Stimulated activated memory B cell treated with anti-CD40 and anti-IgM and Interleukin-4, amounts not matched to agents 10 μg/mL and 1 μg/mL and 100 μg/mL, for 72 hours (primary cell): ENCODE results near the gene GNAI2.
"Not testable (repeated sequence)": the region's sequence is repeated elsewhere in the genome, so short reads cannot be mapped to it uniquely, and the experiment has no call there.

Source experiments
- ATAC-seq: fragments of 150-1000 bp; cut with Tn5 transposase; 2 replicates; pipeline ENCODE4 v1.10.0; 2021
- H3K27ac Mint-ChIP-seq: one replicate; pipeline ENCODE4 v1.8.0; 2022; ENCODE audit warnings: mild to moderate bottlenecking, mixed read lengths
- H3K27me3 Mint-ChIP-seq: one replicate; pipeline ENCODE4 v1.8.0; 2022; ENCODE audit warnings: mixed read lengths
- H3K36me3 Mint-ChIP-seq: one replicate; pipeline ENCODE4 v1.8.0; 2022; ENCODE audit warnings: mixed read lengths
- H3K4me1 Mint-ChIP-seq: one replicate; pipeline ENCODE4 v1.8.0; 2022; ENCODE audit warnings: mixed read lengths
- H3K4me3 Mint-ChIP-seq: one replicate; pipeline ENCODE4 v1.8.0; 2022; ENCODE audit warnings: mild to moderate bottlenecking, moderate library complexity, mixed read lengths
- H3K9me3 Mint-ChIP-seq: one replicate; pipeline ENCODE4 v1.8.0; 2022; ENCODE audit warnings: mixed read lengths

The GNAI2 gene

GRCh38 chr3:50201573-50202315 is 34.3 kb upstream of the GNAI2 start:
- H3K36me3 Mint-ChIP-seq: no peaks in the 10 kb centered on the region
- H3K4me1 Mint-ChIP-seq: no peaks in the 10 kb centered on the region
- H3K27me3 Mint-ChIP-seq: peaks cover 73% of the 10 kb centered on the region
- no peak overlapping the region for H3K27ac Mint-ChIP-seq
- no peaks in the 10 kb centered on the region for H3K9me3 Mint-ChIP-seq
- ATAC-seq: no peak
- no peak overlapping the region for H3K4me3 Mint-ChIP-seq

DNA sequence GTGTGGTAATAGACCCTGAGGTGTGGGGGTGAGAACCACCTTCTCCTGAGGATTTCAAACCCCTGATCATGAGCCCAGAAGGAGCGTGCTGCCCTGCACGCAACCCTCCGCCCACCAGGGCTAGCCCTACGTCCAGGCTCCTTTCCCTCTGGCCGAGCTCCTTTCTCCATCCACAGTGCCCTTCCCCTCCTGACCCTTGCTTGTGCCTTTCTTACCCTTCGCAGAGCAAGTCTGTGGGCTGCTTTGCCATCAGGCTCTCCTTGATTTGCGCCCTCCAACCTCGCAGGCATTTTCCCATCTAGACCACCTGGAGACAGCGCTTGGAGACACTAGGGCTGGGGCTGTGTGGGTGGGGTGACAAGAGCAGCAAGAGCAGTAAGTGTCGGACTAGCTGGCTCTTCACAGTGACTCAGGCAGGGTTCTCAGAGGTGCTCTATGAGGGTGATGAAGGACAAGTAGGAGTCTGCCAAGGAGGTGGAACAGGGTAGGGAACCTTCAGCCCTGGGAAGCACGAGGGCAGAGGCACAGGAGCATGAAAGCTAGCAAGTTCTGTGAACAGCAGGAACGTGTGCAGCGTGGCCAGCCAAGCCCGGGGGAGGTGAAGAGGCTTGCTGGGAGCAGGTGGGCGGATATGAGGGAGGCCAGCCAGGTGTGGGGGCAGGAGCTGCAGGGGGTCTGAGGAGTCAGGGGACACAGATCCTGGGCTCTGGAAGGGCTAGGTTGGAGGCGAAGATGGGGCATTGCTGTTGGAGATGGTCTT is 33.5 kb upstream of the GNAI2 start:
- Mint-ChIP-seq H3K36me3 (no peaks in the 10 kb centered on the region), H3K27me3 (peaks cover 79% of the 10 kb centered on the region), H3K4me3 (no peak overlapping the region), H3K9me3 (no peaks in the 10 kb centered on the region), H3K4me1 (no peaks in the 10 kb centered on the region), H3K27ac (no peak overlapping the region)
- ATAC-seq: no peak

- no peaks in the 10 kb centered on the region for H3K9me3 Mint-ChIP-seq
- no peak for ATAC-seq
- H3K4me3 Mint-ChIP-seq: no peak overlapping the region
- H3K4me1 Mint-ChIP-seq: no peaks in the 10 kb centered on the region
- peaks cover 85% of the 10 kb centered on the region for H3K27me3 Mint-ChIP-seq
- H3K27ac Mint-ChIP-seq: no peak overlapping the region
- H3K36me3 Mint-ChIP-seq: no peaks in the 10 kb centered on the region
Observed at GRCh38 chr3:50203113-50203808, 32.7 kb upstream of the GNAI2 start.

DNA sequence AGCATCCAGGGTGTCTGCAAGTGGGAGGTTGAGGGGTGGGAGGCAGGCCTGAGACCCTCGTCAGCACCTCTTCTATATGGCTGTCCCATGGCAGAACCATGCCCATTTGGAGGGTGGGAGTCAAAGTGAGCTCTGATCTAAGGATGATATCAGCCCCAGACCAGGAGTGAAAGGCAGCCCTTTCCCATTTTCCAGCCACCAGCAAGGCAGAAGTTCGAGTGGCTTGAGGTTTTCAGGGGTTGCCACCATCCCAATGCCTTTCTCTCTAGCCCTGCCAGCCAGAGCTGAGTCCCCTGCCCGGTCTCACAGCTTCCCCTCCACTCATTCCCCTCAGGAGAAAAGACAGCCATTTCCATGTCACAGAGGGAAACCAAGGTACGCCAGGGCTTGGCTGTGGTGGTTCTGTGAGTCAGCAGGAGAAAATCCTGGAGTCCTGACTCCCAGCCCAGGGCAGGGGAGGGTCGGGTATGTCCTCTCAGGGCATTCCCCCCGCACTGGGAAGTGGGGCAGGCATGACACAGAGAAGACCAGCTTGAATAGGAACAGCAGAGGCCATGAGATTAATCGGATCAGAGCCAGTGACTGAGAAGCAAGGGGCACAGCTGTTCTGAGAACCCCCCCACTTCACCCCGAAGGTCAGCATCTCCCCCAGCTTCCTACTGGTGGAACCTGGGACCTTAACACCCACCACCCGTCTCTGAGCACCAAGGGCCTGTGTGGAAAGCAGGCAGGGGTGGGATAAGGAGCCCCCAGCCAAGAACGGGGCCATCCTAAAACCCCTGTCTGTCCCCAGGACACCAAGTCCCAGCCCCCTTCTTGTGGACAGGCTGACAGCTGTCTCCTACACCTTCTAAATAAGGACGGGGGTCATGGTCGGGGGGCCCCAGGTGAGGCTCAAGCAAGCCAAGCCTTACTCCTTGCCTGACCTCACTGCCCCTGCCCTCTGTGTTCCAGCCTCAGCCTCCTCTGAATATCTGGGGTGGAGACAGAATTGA is 31.9 kb upstream of the GNAI2 start:
- Mint-ChIP-seq H3K27ac (no peak overlapping the region), H3K4me1 (no peaks in the 10 kb centered on the region), H3K4me3 (no peak overlapping the region), H3K36me3 (no peaks in the 10 kb centered on the region), H3K27me3 (peaks cover 85% of the 10 kb centered on the region), H3K9me3 (no peaks in the 10 kb centered on the region)
- no peak for ATAC-seq

DNA sequence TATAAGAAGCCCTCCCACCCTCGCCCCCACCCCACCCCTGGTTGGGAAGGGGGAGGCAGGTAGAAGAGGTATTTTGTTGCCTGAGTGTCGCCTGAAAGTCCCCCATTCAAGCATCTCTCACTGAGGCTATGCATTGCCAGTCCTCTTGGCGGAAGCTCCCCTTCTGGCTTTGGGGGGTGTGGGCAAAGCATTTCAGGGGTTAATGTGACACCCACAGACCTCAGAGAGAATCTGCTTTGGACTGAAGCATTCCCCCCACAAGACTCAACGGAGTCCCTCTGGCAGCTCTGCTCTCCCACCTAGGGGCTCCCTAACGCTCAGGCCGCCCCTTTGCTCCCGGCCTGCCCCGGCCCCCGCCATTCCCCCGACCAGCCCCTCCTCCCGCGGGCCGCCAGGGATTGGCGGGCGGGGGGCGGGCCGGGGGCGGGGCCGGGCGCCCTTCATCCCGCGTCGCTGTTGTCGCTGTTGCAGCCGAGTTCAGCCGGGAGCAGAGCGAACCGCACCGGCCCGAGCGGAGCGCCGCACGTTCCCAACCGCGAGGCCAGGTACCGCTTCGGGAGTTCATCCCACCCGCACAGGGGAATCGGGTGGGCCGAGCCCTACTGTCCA is 31.1 kb upstream of the GNAI2 start, which contains the start of gene SLC38A3:
Gene SLC38A3 (plus strand): TSS at position 468 of the 609 bp plus-strand sequence. CDS start 8,929 bp downstream, outside the sequence.
- H3K4me1 Mint-ChIP-seq: no peaks in the 10 kb centered on the region
- H3K36me3 Mint-ChIP-seq: no peaks in the 10 kb centered on the region
- no peaks in the 10 kb centered on the region for H3K9me3 Mint-ChIP-seq
- peaks cover 84% of the 10 kb centered on the region for H3K27me3 Mint-ChIP-seq
- peak within 1 kb of the TSS; percentile 35 for H3K4me3 Mint-ChIP-seq
- no peak within 1 kb of the TSS for H3K27ac Mint-ChIP-seq
- ATAC-seq: no peak

DNA sequence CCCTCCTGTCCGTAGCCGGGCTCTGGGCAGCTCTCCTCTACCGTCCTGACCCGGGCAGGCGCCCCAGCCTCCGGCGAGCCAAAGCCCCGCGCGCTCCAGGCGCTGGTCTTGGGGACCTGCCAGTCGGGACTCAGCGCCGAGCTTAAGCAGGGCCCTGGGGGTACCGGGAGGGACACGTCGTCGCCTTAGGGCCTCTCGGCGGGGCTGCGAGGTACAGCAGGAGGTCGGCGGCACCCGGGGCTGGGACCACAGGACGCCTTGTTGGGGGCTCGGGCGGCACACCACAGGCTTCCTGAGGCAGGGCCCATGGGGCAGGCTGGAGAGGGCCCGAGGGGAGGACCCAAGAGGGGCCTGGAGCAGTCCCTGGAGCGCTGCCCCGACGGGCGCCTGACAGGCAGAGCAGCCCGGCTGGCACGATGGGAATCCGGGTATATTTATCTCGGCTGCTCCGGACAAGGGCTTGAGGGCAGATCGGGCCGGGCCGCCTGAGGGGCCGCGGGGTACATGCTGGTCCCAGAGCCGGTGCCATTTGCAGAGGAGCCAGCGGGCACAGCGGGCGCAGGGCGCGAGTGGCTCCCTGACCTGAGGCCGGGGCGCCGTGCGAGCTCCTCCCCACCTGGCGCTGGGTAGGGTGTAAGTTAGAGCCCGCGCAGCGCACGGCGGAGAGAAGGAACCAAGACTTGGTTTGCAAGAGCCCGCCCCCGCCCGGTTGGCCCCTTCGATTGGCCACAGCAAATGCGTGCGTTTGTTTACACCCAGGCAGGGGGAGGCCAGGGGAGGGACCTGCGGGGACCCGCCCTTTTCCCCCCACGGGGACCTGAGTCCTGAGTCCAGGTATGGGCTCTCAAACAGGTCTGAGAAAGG is 30.4 kb upstream of the GNAI2 start:
- H3K4me1 Mint-ChIP-seq: no peaks in the 10 kb centered on the region
- peak overlapping the region; percentile 35 for H3K4me3 Mint-ChIP-seq
- ATAC-seq: peak; percentile 56
- H3K27me3 Mint-ChIP-seq: peaks cover 80% of the 10 kb centered on the region
- no peak overlapping the region for H3K27ac Mint-ChIP-seq
- H3K9me3 Mint-ChIP-seq: no peaks in the 10 kb centered on the region
- H3K36me3 Mint-ChIP-seq: no peaks in the 10 kb centered on the region

DNA sequence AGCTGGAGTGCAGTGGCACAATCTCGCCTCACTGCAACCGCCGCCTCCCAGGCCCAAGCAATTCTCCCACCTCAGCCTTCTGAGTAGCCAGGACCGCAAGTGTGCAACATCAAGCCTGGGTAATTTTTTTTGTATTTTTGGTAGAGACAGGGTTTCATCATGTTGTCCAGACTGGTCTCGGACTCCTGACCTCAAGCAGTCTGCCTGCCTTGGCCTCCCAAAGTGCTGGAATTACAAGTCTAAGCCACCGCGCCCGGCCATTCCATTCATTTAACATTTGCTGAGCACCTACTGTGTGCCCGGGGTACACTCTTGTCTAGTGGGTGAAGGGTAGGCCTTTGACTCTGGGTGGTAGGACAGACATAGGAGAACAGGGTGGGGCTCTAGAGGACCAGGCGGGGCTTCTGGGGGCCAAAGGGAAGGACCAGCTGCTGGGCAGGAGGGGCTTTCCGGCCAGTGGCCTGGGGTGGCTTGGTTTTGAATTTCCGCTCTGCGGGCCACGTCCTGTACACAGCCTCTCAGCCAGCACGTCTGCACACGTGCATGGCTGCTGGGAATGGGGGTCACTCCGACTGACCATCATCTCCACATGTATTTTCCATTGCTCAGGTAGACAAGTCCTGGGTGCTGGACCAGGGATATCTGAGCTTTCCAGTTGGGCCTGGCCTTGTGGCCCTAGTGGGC is 28.5 kb upstream of the GNAI2 start:
- H3K4me1 Mint-ChIP-seq: no peaks in the 10 kb centered on the region

DNA sequence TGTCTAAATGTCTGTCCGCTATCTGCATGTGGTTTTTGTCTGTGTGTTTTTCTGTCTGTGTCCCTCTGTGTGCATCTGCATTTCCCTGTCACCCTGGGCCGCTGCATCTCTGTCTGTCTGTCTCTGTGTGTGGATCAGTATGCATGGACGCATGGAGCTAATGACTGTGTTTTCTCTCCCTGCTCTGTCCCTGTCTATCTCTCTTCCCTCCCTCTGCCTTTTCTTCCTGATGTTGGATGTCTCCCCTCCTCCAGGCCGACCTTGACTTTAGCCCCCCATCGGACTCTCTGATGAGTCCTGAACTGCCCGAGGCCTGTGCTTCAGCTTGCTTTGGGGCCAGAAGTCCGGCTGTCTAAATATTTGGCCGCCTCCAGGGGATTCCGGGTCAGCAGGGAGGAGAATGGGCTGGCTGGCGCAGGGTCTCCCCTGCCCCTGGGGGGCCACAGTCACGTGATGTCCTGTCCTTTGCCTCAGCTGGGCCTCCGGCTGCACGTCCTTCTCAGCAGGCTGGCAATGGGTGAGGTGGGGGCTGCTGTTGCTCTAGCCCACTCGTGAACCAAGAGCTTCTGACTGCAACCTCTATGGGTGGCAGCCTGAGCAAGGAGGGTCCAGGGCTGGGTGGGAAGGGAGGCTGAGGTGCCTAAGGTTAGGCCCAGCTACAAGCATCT is 27.2 kb upstream of the GNAI2 start:
- peaks cover 69% of the 10 kb centered on the region for H3K27me3 Mint-ChIP-seq
- no peak for ATAC-seq
- H3K9me3 Mint-ChIP-seq: no peaks in the 10 kb centered on the region
- no peaks in the 10 kb centered on the region for H3K4me1 Mint-ChIP-seq
- no peak overlapping the region for H3K4me3 Mint-ChIP-seq
- no peak overlapping the region for H3K27ac Mint-ChIP-seq
- no peaks in the 10 kb centered on the region for H3K36me3 Mint-ChIP-seq

More for the DNA sequence above, 28.5 kb upstream of the GNAI2 start:
- ATAC-seq: no peak
- no peak overlapping the region for H3K27ac Mint-ChIP-seq
- H3K9me3 Mint-ChIP-seq: no peaks in the 10 kb centered on the region
- no peaks in the 10 kb centered on the region for H3K36me3 Mint-ChIP-seq
- H3K4me3 Mint-ChIP-seq: no peak overlapping the region
- H3K27me3 Mint-ChIP-seq: peaks cover 69% of the 10 kb centered on the region

DNA sequence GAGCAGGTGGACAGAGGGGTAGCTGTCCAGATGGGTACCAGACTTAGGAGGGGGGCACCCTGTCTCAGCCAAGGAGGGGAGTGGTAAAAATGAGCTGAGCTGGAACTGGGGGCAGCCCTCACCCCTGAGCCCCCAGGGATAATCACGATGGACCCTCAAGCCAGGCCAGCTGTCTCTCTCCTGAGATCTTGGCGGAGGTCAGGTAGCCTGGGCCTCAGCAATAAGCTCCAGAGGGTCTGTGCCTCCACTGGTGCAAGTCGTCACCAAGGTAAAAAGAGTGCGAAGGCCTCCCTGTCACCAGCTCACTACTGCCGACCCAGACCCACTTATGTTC is 25.9 kb upstream of the GNAI2 start:
- no peaks in the 10 kb centered on the region for H3K4me1 Mint-ChIP-seq
- ATAC-seq: no peak
- no peaks in the 10 kb centered on the region for H3K9me3 Mint-ChIP-seq
- no peak overlapping the region for H3K27ac Mint-ChIP-seq
- peaks cover 69% of the 10 kb centered on the region for H3K27me3 Mint-ChIP-seq
- H3K4me3 Mint-ChIP-seq: no peak overlapping the region
- no peaks in the 10 kb centered on the region for H3K36me3 Mint-ChIP-seq

DNA sequence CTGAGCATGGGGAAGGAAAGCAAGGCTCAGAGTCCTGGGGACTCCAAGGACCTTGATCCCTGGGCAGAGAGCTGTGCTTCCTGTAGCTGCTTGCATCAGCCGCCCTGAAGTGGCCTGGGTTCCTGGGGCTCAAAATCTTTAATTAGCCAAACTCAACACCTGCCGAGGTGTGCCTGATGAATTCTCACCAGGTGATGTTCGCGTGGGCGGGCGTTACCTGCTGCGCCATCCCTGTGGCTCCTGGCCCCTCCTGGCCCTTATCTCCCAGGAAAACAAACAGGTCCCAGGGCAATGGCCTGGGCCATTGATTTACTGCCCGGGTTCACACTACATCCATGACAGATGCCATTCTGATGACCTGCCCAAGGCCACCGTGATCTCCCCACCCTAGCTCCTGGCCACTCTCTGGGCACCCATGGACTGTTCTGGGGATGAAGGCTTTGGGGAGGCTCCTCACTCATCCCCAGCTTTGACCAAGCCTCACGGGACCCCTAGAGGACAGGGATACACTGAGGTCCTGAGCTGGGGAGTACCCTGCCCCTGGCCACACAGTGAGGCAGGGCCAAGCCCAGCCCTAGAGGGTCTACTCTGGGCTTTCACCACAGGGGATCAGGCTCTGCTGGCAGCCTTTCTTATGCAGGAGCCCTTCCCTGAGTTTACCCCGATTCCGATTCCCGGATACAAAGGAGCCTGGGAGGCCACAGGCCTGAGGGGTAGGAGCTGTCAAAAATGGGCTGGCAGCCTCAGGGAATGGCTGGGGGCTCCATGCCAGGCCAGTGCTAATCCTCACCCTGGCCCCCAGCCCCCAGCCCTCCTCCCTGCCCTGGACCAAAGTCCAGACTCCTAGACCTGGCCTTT is 25.3 kb upstream of the GNAI2 start:
- no peak for ATAC-seq
- H3K36me3 Mint-ChIP-seq: no peaks in the 10 kb centered on the region
- H3K4me1 Mint-ChIP-seq: no peaks in the 10 kb centered on the region
- no peak overlapping the region for H3K27ac Mint-ChIP-seq
- H3K27me3 Mint-ChIP-seq: peaks cover 68% of the 10 kb centered on the region
- H3K9me3 Mint-ChIP-seq: no peaks in the 10 kb centered on the region
- H3K4me3 Mint-ChIP-seq: no peak overlapping the region

DNA sequence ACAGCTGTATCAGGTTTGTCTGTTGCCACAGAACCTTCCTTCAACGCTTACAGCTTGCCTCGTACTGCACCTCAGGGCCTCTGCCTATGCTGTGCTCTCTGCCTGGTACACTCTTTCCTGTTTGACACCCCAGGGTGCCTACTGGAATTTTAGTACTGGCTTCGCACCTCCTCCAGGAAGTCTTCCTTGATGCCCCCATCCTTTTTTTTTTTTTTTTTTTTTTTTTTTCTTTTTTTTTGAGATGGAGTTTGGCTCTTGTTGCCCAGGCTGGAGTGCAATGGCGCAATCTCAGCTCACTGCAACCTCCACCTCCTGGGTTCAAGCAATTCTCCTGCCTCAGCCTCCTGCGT is 24.7 kb upstream of the GNAI2 start:
- not testable (repeated sequence) for H3K4me1 Mint-ChIP-seq, ATAC-seq, H3K27ac Mint-ChIP-seq, H3K4me3 Mint-ChIP-seq, H3K9me3 Mint-ChIP-seq, H3K36me3 Mint-ChIP-seq
- peaks cover 64% of the 10 kb centered on the region for H3K27me3 Mint-ChIP-seq

DNA sequence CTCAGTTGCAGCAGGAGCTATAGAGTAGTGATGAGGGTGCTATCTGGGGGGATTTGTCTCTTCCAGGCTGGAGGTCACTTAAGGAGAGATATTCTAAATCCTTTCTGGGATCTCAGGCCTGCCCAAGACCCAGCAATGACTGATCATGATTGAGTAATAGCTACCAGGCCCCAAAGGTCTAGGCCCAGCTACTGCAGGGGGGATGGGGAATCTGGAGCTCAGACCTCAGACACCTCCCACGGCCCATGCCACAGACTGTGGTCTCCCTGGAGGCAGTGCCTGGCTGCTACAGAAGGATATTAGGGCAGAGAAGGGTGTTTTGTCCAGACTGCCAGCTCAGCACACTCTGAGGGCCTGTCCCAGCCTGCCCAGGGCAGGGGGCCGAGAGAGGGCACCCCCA is 24.1 kb upstream of the GNAI2 start:
- H3K9me3 Mint-ChIP-seq: no peaks in the 10 kb centered on the region
- peaks cover 60% of the 10 kb centered on the region for H3K27me3 Mint-ChIP-seq
- no peak overlapping the region for H3K4me3 Mint-ChIP-seq
- no peaks in the 10 kb centered on the region for H3K36me3 Mint-ChIP-seq
- no peak overlapping the region for H3K27ac Mint-ChIP-seq
- H3K4me1 Mint-ChIP-seq: no peaks in the 10 kb centered on the region
- no peak for ATAC-seq
